ENCODE measurements around the gene VSIG1. TPM values are rescaled to one million over a fixed set of nuclear protein-coding genes. Genes with fewer than 3 reads are reported as not detected.

Gene VSIG1
- total and polyA plus RNA-seq, 2 of the 13 experiments (the other 11 are each of a cell fraction or from before 2014, with no cell fraction given) = 0.01 TPM; not detected in 1

- in situ Hi-C loops (cut with HindIII; ENCODE audit: extremely low pct_ligation_motif_present, low pct_unique_long_range_greater_than_20kb) = no loop called here
- DNase-seq (ENCODE audit: low spot score) = no peak
- TF ChIP-seq SP1 (IDR thresholded peaks at IDR 0.05) (no peak), SP1 (CRISPR knock-in tag; IDR thresholded peaks at IDR 0.05) (no peak), MED1 (CRISPR knock-in tag; IDR thresholded peaks at IDR 0.05) (no peak), ZNF773 (CRISPR knock-in tag; IDR thresholded peaks at IDR 0.05; ENCODE audit: borderline replicate concordance) (no peak), MATR3 (CRISPR knock-in tag; IDR thresholded peaks at IDR 0.05) (no peak), HOMEZ (CRISPR knock-in tag; IDR thresholded peaks at IDR 0.05; ENCODE audit: low read depth) (no peak), THRA (CRISPR knock-in tag; IDR thresholded peaks at IDR 0.05; ENCODE audit: borderline replicate concordance) (no peak), SIX4 (CRISPR knock-in tag; IDR thresholded peaks at IDR 0.05) (no peak), TRIM22 (IDR thresholded peaks at IDR 0.05) (no peak), ZBTB3 (CRISPR knock-in tag; IDR thresholded peaks at IDR 0.05; ENCODE audit: borderline replicate concordance, low read depth) (no peak), ZNF580 (CRISPR knock-in tag; IDR thresholded peaks at IDR 0.05; ENCODE audit: borderline replicate concordance, low read depth) (no peak)
- no peaks in the 10 kb centered on the region for H3K36me3 ChIP-seq (replicated peaks in 1 of 2; ENCODE audit: control insufficient read depth in 1 of 2, insufficient read depth in 2 of 2, low read length in 2 of 2)
- no peaks in the 10 kb centered on the region for H3K79me2 ChIP-seq (ENCODE audit: insufficient read depth, low read length)
- CTCF ChIA-PET (ENCODE audit: low intra/inter-chr PET ratio, low total read pairs) = no interaction called here
- no peak for FAIRE-seq
- 78% methylated on average over 5 of the region's 5 CpGs for WGBS (ENCODE audit: low lambda C conversion rate)
- no peak overlapping the region for H3K4me3 ChIP-seq (replicated peaks in 1 of 3; ENCODE audit: insufficient read depth in 1 of 3, low read depth in 2 of 3, low read length in 3 of 3)
- H2AFZ ChIP-seq (ENCODE audit: low read length) = no peak overlapping the region
- H3K9ac ChIP-seq (ENCODE audit: insufficient read depth, low read depth, low read length) = no peak overlapping the region
- H3K27me3 ChIP-seq (ENCODE audit: control insufficient read depth in 1 of 2, insufficient read depth in 2 of 2, low read length in 2 of 2) = no peaks in the 10 kb centered on the region
- intact Hi-C loops (cut with micrococcal nuclease; ENCODE audit: unreplicated experiment) = no loop called here
- no peaks in the 10 kb centered on the region for H4K20me1 ChIP-seq (ENCODE audit: insufficient read depth, low read length)
- H3K4me2 ChIP-seq (ENCODE audit: low read depth, low read length) = no peak overlapping the region
- POLR2A ChIA-PET = no interaction called here
- peaks cover 19% of the 10 kb centered on the region; the same call in 1 of the 2 replicates for H3K4me1 ChIP-seq (ENCODE audit: insufficient read depth, low read length)
- ATAC-seq = no peak
- H3K27ac ChIP-seq (ENCODE audit: extremely low read length, insufficient read depth, low read length) = no peak overlapping the region
- no peaks in the 10 kb centered on the region for H3K9me3 ChIP-seq (ENCODE audit: low read length)
- no TSS peak for BruUV-seq (replicated peaks)
Measured at GRCh38 chrX:108029928-108030711, 14.7 kb upstream of the VSIG1 start.

Measured in HepG2 (cell line).